ENCODE data around the gene CMTM7.

The CMTM7 gene

GRCh38 chr3:32414522-32415202 lies 23.0 kb downstream of the CMTM7 start:
- DNase-seq (ENCODE audit: low spot score) = no peak

GRCh38 chr3:32419742-32420125 lies 28.1 kb downstream of the CMTM7 start:
- no peak for DNase-seq (ENCODE audit: low spot score)

- DNase-seq (ENCODE audit: low spot score) = peak; percentile 93
Observed at GRCh38 chr3:32420126-32421038, 28.7 kb downstream of the CMTM7 start.

- no peak for DNase-seq (ENCODE audit: low spot score)
Observed at GRCh38 chr3:32421185-32421584, 29.5 kb downstream of the CMTM7 start.

- DNase-seq (ENCODE audit: low spot score) = peak; percentile 77
Observed at GRCh38 chr3:32421991-32422859, 30.6 kb downstream of the CMTM7 start.

- DNase-seq (ENCODE audit: low spot score) = no peak
Observed at GRCh38 chr3:32422943-32423342, 31.3 kb downstream of the CMTM7 start.

GRCh38 chr3:32423534-32423933 lies 31.9 kb downstream of the CMTM7 start:
- no peak for DNase-seq (ENCODE audit: low spot score)

- DNase-seq (ENCODE audit: low spot score) = no peak
Observed at GRCh38 chr3:32423956-32424557, 32.4 kb downstream of the CMTM7 start.

- DNase-seq (ENCODE audit: low spot score) = no peak
Observed at GRCh38 chr3:32424581-32425250, 33.1 kb downstream of the CMTM7 start.

GRCh38 chr3:32428092-32429068 lies 36.7 kb downstream of the CMTM7 start:
- DNase-seq (ENCODE audit: low spot score) = peak; percentile 32

GRCh38 chr3:32430900-32431299 lies 39.2 kb downstream of the CMTM7 start:
- DNase-seq (ENCODE audit: low spot score) = no peak

- no peak for DNase-seq (ENCODE audit: low spot score)
Observed at GRCh38 chr3:32431481-32431880, 39.8 kb downstream of the CMTM7 start.

GRCh38 chr3:32432045-32432710 lies 40.5 kb downstream of the CMTM7 start:
- no peak for DNase-seq (ENCODE audit: low spot score)

- no peak for DNase-seq (ENCODE audit: low spot score)
Observed at GRCh38 chr3:32432711-32433530, 41.3 kb downstream of the CMTM7 start.

- no peak for DNase-seq (ENCODE audit: low spot score)
Observed at GRCh38 chr3:32434206-32434605, 42.6 kb downstream of the CMTM7 start.

GRCh38 chr3:32435911-32436815 lies 44.5 kb downstream of the CMTM7 start:
- DNase-seq (ENCODE audit: low spot score) = no peak

GRCh38 chr3:32436816-32437189 lies 45.1 kb downstream of the CMTM7 start:
- no peak for DNase-seq (ENCODE audit: low spot score)

GRCh38 chr3:32437896-32438295 lies 46.2 kb downstream of the CMTM7 start:
- DNase-seq (ENCODE audit: low spot score) = no peak

Measured in COLO829 (cell line).